Endothelial cell of umbilical vein (primary cell): ENCODE results near the gene C1QTNF9B. TPM values are rescaled to one million over a fixed set of nuclear protein-coding genes. Genes with fewer than 3 reads are reported as not detected.

Experiments
- BruUV-seq: library from RNA; stranded (reverse); fragments of 400-500 nt; replicated peaks from 2 replicates; lab custom pipeline; 2021; lab: Mats Ljungman, UMichigan
- CTCF ChIA-PET: fragments of 300-600, 350-600 bp; sonication (Branson Sonifier 250); formaldehyde crosslinking; loops from one replicate; lab custom pipeline; 2021; ENCODE audit warnings: antibody characterized with exemption, inconsistent platforms; lab: Charles Lee
- POLR2A ChIA-PET: fragments of 300-600, 350-600 bp; sonication (Branson Sonifier 250); formaldehyde crosslinking; loops from one replicate; lab custom pipeline; 2021; ENCODE audit warnings: antibody characterized with exemption, inconsistent platforms; lab: Charles Lee
- DNase-seq: peaks from one replicate; pipeline ENCODE4 v3.0.0-alpha.2; 2011; ENCODE audit warnings: low read depth, low spot score
- FAIRE-seq: peaks from 2 replicates; lab custom pipeline; 2011; peaks lifted over from hg19 to GRCh38; lab: Jason Lieb, UNC
- H2AFZ ChIP-seq: 2 replicates; pipeline ENCODE4 v1.6.0; 2012; ENCODE audit warnings: low read depth, low read length, control low read depth, inconsistent platforms
- H3K27ac ChIP-seq: 2 replicates; pipeline ENCODE4 v1.5.1; 2011; ENCODE audit warnings: low read depth, mild to moderate bottlenecking, control low read depth, low read length, moderate library complexity; ENCODE audit not compliant: insufficient read depth
- H3K27me3 ChIP-seq, 2 experiments: 2 replicates each; pipeline versions ENCODE4 v1.6.0 to v1.6.1; 2011; ENCODE audit warnings: low read length in 2 of 2, mixed read lengths in 1 of 2; ENCODE audit not compliant: control insufficient read depth in 2 of 2, insufficient read depth in 2 of 2
- H3K36me3 ChIP-seq, 2 experiments: 2 replicates in 1 of 2; 3 replicates in 1 of 2; pipeline ENCODE4 v1.5.1; 2011; ENCODE audit warnings: low read length in 2 of 2, mild to moderate bottlenecking in 1 of 2, moderate library complexity in 1 of 2; ENCODE audit not compliant: control insufficient read depth in 2 of 2, insufficient read depth in 2 of 2; ENCODE audit errors: extremely low read depth in 1 of 2
- H3K4me1 ChIP-seq: 3 replicates; pipeline ENCODE4 v1.5.1; 2011; ENCODE audit warnings: mild to moderate bottlenecking, low read length; ENCODE audit not compliant: control insufficient read depth, insufficient read depth; ENCODE audit errors: extremely low read depth
- H3K4me2 ChIP-seq: 2 replicates; pipeline ENCODE4 v1.6.1; 2011; ENCODE audit warnings: low read length, control low read depth, mixed read lengths; ENCODE audit not compliant: insufficient read depth
- H3K4me3 ChIP-seq, 3 experiments: fragments of 200-600 bp in 1 of 3; sonication (generic), shearing (Covaris generic) in 1 of 3; replicated peaks in 1 of 3; 2 replicates each; pipeline ENCODE4 v1.5.1; 2011 to 2016; ENCODE audit warnings: control low read depth in 3 of 3, low read length in 3 of 3, mild to moderate bottlenecking in 2 of 3, inconsistent platforms in 1 of 3, low read depth in 1 of 3, moderate library complexity in 1 of 3; ENCODE audit not compliant: insufficient read depth in 1 of 3
- H3K79me2 ChIP-seq: 2 replicates; pipeline ENCODE4 v1.6.0; 2012; ENCODE audit warnings: low read length, inconsistent platforms; ENCODE audit not compliant: control insufficient read depth, insufficient read depth
- H3K9ac ChIP-seq: replicated peaks from 2 replicates; pipeline ENCODE3; 2011; ENCODE audit warnings: low read length, control low read depth; ENCODE audit not compliant: insufficient read depth; ENCODE audit errors: extremely low read depth
- H3K9me1 ChIP-seq: replicated peaks from 3 replicates; pipeline ENCODE4 v1.6.0; 2011; ENCODE audit warnings: mild to moderate bottlenecking, low read length; ENCODE audit not compliant: control insufficient read depth, insufficient read depth; ENCODE audit errors: extremely low read depth
- H3K9me3 ChIP-seq: replicated peaks from 2 replicates; pipeline ENCODE4 v1.5.1; 2012; ENCODE audit warnings: low read length, inconsistent platforms; ENCODE audit not compliant: control insufficient read depth, insufficient read depth
- H4K20me1 ChIP-seq: replicated peaks from 2 replicates; pipeline ENCODE3; 2011; ENCODE audit warnings: mild to moderate bottlenecking, low read length; ENCODE audit not compliant: control insufficient read depth, insufficient read depth; ENCODE audit errors: extremely low read depth
- CTCF ChIP-seq, 2 donors: IDR thresholded peaks; 1 replicate in 1 of 2; 2 replicates in 1 of 2; pipeline ENCODE4 v1.5.1; 2011; ENCODE audit warnings: low read length in 2 of 2, mild to moderate bottlenecking in 2 of 2, moderate library complexity in 2 of 2, control low read depth in 1 of 2, inconsistent platforms in 1 of 2, low read depth in 1 of 2; ENCODE audit not compliant: insufficient read depth in 1 of 2; ENCODE audit errors: extremely low read depth in 1 of 2
- EZH2 ChIP-seq: IDR thresholded peaks from 2 replicates; pipeline ENCODE4 v1.6.1; 2012; ENCODE audit warnings: borderline replicate concordance, low read depth, mild to moderate bottlenecking, moderate library complexity, low read length, inconsistent platforms; ENCODE audit not compliant: severe bottlenecking
- FOS ChIP-seq: IDR thresholded peaks from 2 replicates; pipeline ENCODE4 v1.6.1; 2011; ENCODE audit warnings: mild to moderate bottlenecking, low read length, moderate library complexity, borderline replicate concordance; ENCODE audit not compliant: insufficient read depth
- GATA2 ChIP-seq: IDR thresholded peaks from 2 replicates; pipeline ENCODE4 v1.7.0; 2011; ENCODE audit warnings: low read depth, mild to moderate bottlenecking, moderate library complexity, mixed read lengths, low read length; ENCODE audit not compliant: insufficient read length, insufficient read depth
- JUN ChIP-seq: IDR thresholded peaks from 2 replicates; pipeline ENCODE4 v1.6.1; 2011; ENCODE audit warnings: borderline replicate concordance, low read depth; ENCODE audit not compliant: insufficient read length, insufficient read depth
- MAX ChIP-seq: IDR thresholded peaks from 2 replicates; pipeline ENCODE4 v1.6.1; 2011; ENCODE audit not compliant: insufficient read depth, insufficient read length
- MYC ChIP-seq: IDR thresholded peaks from one replicate; pipeline ENCODE4 v1.6.1; 2011; ENCODE audit warnings: mild to moderate bottlenecking, low read depth, low read length
- POLR2A ChIP-seq: IDR thresholded peaks from 2 replicates; pipeline ENCODE4 v1.6.1; 2012; ENCODE audit warnings: low read depth, mild to moderate bottlenecking, control low read depth, low read length
- POLR2AphosphoS5 ChIP-seq: IDR thresholded peaks from 2 replicates; pipeline ENCODE4 v1.6.1; 2012; ENCODE audit warnings: low read depth, mild to moderate bottlenecking, control low read depth, low read length, moderate library complexity; ENCODE audit not compliant: insufficient read depth
- dilution Hi-C: fragments of 300-500 bp; cut with MboI; formaldehyde crosslinking; loops from one replicate; pipeline ENCODE4 v1.15.0; 2019; ENCODE audit warnings: low sequenced_read_pairs; ENCODE audit not compliant: extremely low pct_ligation_motif_present
- intact Hi-C: fragments of 100-400 bp; cut with micrococcal nuclease; formaldehyde crosslinking; loops from one replicate; pipeline ENCODE4 v1.10.0; 2022
- polyA plus RNA-seq, 4 experiments: library from polyadenylated mRNA; depleted of rRNA in 3 of 4; stranded (reverse) in 3 of 4; unstranded in 1 of 4; fragments of >200 nt; gene quantifications; 2 replicates each; pipeline versions ENCODE4 v1.2.1 to v1.2.3, GENCODE V29; 2011 to 2012; ENCODE audit warnings: missing spikeins in 1 of 4
- total RNA-seq: library from RNA; stranded (reverse); gene quantifications from 2 replicates; pipeline ENCODE4 v1.2.3, GENCODE V29; 2021

C1QTNF9B gene
- total and polyA plus RNA-seq, 2 donors (not counting 3 experiments of a cell fraction or from before 2014, with no cell fraction given) = 0.06 TPM; not detected in 1

DNA sequence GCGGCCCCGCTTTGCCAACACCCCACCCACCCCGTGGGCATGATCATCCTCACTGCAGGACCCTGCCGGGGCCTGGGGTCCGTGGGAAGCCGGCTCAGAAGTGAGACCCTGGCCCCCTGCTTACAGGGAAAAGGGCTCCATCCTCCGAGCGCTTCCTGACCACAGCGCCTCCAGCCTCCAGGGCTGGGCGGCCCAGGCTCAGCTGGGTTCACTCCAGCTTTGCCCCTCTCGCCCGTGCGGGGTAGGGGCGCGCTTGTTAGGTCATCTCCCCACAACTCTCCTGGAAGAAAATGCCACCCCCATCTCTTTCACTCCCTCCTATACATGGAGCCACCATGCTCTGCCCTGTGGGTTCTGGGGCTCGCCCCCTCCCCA, 6.6 kb upstream of the C1QTNF9B start:
- H3K4me3 ChIP-seq = peak overlapping the region in 1 of 3 experiments; percentile 42
- no peak overlapping the region for H3K27ac ChIP-seq
- H4K20me1 ChIP-seq = no peaks in the 10 kb centered on the region
- FAIRE-seq (no peak), DNase-seq (no peak)
- no peak for TF ChIP-seq MAX
- TF ChIP-seq POLR2AphosphoS5 = no peak
- no peak for TF ChIP-seq JUN
- no peak for TF ChIP-seq EZH2
- BruUV-seq = no TSS peak
- H2AFZ ChIP-seq = peak overlapping the region; percentile 82
- H3K79me2 ChIP-seq = no peaks in the 10 kb centered on the region
- ChIA-PET POLR2A (no interaction called here), CTCF (interaction anchor here (0.9 to 1.9 kb wide), 3 partner anchors 15 to 57 kb away, joined by 3 to 7 read pairs (median 6); partner anchors contain the start of gene MIPEP)
- H3K9me3 ChIP-seq = no peaks in the 10 kb centered on the region
- H3K4me2 ChIP-seq = peak overlapping the region; percentile 34
- no peaks in the 10 kb centered on the region for H3K27me3 ChIP-seq
- dilution Hi-C loops = no loop called here
- H3K9ac ChIP-seq = no peak overlapping the region
- intact Hi-C loops = no loop called here
- peaks cover 20% of the 10 kb centered on the region for H3K4me1 ChIP-seq
- H3K9me1 ChIP-seq = no peaks in the 10 kb centered on the region
- H3K36me3 ChIP-seq = no peaks in the 10 kb centered on the region

- TF ChIP-seq EZH2 = no peak
- no peak for TF ChIP-seq POLR2A
- no peak for TF ChIP-seq CTCF (IDR thresholded peaks at IDR 0.05; ENCODE audit: extremely low read depth in 1 of 2, insufficient read depth in 1 of 2, low read depth in 1 of 2, low read length in 2 of 2)
- no peak for TF ChIP-seq MYC
- no peak for TF ChIP-seq JUN
- TF ChIP-seq MAX = no peak
- TF ChIP-seq GATA2 = no peak
- no peak for TF ChIP-seq POLR2AphosphoS5
- no peak for TF ChIP-seq FOS
- H3K4me1 ChIP-seq = peaks cover 20% of the 10 kb centered on the region
- ChIA-PET CTCF (interaction anchor here (1.5 to 1.9 kb wide), 2 partner anchors 14 to 57 kb away, joined by 6 to 7 read pairs; partner anchors contain the start of gene MIPEP), POLR2A (no interaction called here)
- H3K36me3 ChIP-seq = no peaks in the 10 kb centered on the region
- H3K9me3 ChIP-seq = no peaks in the 10 kb centered on the region
- FAIRE-seq (no peak), DNase-seq (no peak)
- no peaks in the 10 kb centered on the region for H3K79me2 ChIP-seq
- peak overlapping the region in 1 of 3 experiments; percentile 42 for H3K4me3 ChIP-seq
- H3K9me1 ChIP-seq = no peaks in the 10 kb centered on the region
- no peak overlapping the region for H3K9ac ChIP-seq
- H3K4me2 ChIP-seq = peak overlapping the region; percentile 34
- H3K27me3 ChIP-seq = no peaks in the 10 kb centered on the region
- peak overlapping the region; percentile 82 for H2AFZ ChIP-seq
- BruUV-seq = no TSS peak
- H4K20me1 ChIP-seq = no peaks in the 10 kb centered on the region
- no peak overlapping the region for H3K27ac ChIP-seq
- intact Hi-C loops = no loop called here
- dilution Hi-C loops = no loop called here
Observed at GRCh38 chr13:23902975-23903905, 5.9 kb upstream of the C1QTNF9B start.
